ENCODE results near the gene CMIP. TPM values are rescaled to one million over a fixed set of nuclear protein-coding genes. Genes with fewer than 3 reads are reported as not detected.
A peak's percentile ranks its signal among the peaks of the same experiment; 100 is the strongest.

Gene CMIP
- total RNA-seq, 1 experiment from 2014 or later, result 48.2 TPM

DNA sequence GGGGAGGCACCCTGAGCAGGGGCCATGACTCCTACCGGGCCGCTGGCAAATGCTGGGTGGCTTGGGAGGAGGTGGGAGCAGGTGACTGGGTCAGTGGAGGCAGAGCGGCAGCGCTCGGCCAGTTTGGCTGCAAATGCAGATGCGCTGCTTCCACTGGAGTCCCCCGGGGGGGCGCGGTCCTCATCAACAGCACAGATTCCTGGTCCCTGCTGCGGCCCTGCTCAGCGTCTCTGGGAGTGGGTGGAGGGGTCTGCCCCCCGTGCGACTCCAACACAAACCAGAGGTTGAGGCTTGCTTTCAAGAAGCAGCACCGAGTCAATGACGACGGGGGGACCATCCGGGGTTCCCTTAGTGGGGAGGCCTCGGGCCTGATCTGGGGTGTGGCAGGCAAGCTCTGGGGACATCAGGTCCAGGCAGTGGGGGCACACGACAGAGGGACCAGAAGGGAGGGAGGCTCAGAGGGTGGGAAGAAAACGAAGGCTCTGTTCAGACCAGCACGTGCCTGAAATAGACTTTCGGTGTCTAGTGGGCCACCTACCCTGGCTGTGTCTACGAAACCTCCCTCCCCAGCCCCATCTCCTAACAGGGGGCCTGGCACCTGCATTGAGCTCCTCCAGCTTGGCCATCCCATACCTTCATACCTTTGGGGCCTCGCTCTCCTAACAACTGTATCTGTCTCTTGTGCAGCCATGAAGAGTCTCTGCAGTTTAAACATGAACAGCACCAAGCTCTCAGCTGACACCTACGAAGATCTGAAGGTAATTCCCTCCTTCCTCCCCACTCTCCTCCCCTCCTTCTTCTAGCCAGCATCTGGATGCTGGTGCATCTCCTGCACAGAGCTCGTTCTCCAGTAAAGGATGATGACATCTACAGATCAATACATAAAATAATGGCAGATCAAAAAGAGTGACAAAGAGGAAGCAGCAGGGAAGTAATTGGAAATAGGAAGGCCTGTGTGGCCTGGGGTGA is 262.0 kb downstream of the CMIP start:
- Histone ChIP-seq H2BK12ac (ENCODE audit: insufficient read length, low read depth, low read length) (no peak overlapping the region), H3K56ac (ENCODE audit: insufficient read length, low read depth, low read length) (no peak overlapping the region), H3K27me3 (ENCODE audit: insufficient read depth, low read length) (no peaks in the 10 kb centered on the region), H3K4ac (ENCODE audit: low read depth, low read length) (no peak overlapping the region), H2BK5ac (ENCODE audit: insufficient read length, low read length) (no peak overlapping the region), H3K9me3 (ENCODE audit: control insufficient read depth, low read depth, low read length) (no peaks in the 10 kb centered on the region), H4K91ac (ENCODE audit: insufficient read length, low read depth, low read length) (no peak overlapping the region), H4K8ac (replicated peaks; ENCODE audit: insufficient read length, low read depth, low read length) (no peak overlapping the region), H3K9ac (ENCODE audit: extremely low read depth, insufficient read length, low read length) (no peak overlapping the region), H4K5ac (ENCODE audit: insufficient read length, low read depth, low read length) (no peak overlapping the region), H3K14ac (ENCODE audit: insufficient read depth, low read length) (no peak overlapping the region; the same call in 1 of the 2 replicates), H3K4me2 (ENCODE audit: insufficient read depth, insufficient read length, low read length) (no peak overlapping the region), H2AFZ (ENCODE audit: low read length) (no peak overlapping the region), H4K20me1 (ENCODE audit: control insufficient read depth, insufficient read depth, insufficient read length) (no peaks in the 10 kb centered on the region), H3K27ac (ENCODE audit: insufficient read length, low read depth, low read length) (no peak overlapping the region), H3K18ac (ENCODE audit: insufficient read length, low read depth, low read length) (no peak overlapping the region), H3K23me2 (ENCODE audit: insufficient read length, low read depth, low read length, poor library complexity, severe bottlenecking) (no peaks in the 10 kb centered on the region), H3K79me2 (ENCODE audit: insufficient read depth, low read length) (no peaks in the 10 kb centered on the region), H2BK15ac (ENCODE audit: low read depth, low read length) (no peak overlapping the region), H2AK5ac (ENCODE audit: insufficient read length, low read length) (no peak overlapping the region), H2BK120ac (ENCODE audit: low read depth, low read length, poor library complexity, severe bottlenecking) (no peak overlapping the region), H2BK20ac (ENCODE audit: low read depth, low read length, poor library complexity, severe bottlenecking) (no peak overlapping the region), H3K79me1 (ENCODE audit: insufficient read depth, low read depth, low read length, poor library complexity, severe bottlenecking) (no peaks in the 10 kb centered on the region), H3T11ph (ENCODE audit: low read length) (no peak overlapping the region), H3K4me1 (ENCODE audit: insufficient read depth, low read length) (no peaks in the 10 kb centered on the region), H3K23ac (ENCODE audit: insufficient read length, low read depth, low read length) (no peak overlapping the region)
- Mint-ChIP-seq H3K27me3 (ENCODE audit: low read depth) (no peaks in the 10 kb centered on the region), H3K9me3 (no peaks in the 10 kb centered on the region), H3K27ac (peak overlapping the region; percentile 1 to 87 (median 57); a peak in 5 of 7 replicates), H3K4me1 (peaks cover 17 to 24% of the 10 kb centered on the region in 2 experiments), H3K36me3 (ENCODE audit: insufficient read depth in 1 of 3, low read depth in 3 of 3) (peaks cover 25 to 53% (median 46%) of the 10 kb centered on the region in 3 experiments; a peak in 6 of 7 replicates), H3K4me3 (no peak overlapping the region)
- no peak for TF ChIP-seq CTCF (conservative IDR thresholded peaks at IDR 0.05)
- no peak for DNase-seq
- WGBS (ENCODE audit: extremely low coverage, insufficient read length, low lambda C conversion rate), result no CpG with 5 or more reads among the region's 26 CpGs

Data from H9 (cell line).